ENCODE results near the gene HNRNPL. TPM values are rescaled to one million over a fixed set of nuclear protein-coding genes. Genes with fewer than 3 reads are reported as not detected.
"Not testable (repeated sequence)": the region's sequence is repeated elsewhere in the genome, so short reads cannot be mapped to it uniquely, and the experiment has no call there.

The HNRNPL gene
- total and polyA plus RNA-seq, 2 donors from 2014 or later: 168 to 278 TPM

DNA sequence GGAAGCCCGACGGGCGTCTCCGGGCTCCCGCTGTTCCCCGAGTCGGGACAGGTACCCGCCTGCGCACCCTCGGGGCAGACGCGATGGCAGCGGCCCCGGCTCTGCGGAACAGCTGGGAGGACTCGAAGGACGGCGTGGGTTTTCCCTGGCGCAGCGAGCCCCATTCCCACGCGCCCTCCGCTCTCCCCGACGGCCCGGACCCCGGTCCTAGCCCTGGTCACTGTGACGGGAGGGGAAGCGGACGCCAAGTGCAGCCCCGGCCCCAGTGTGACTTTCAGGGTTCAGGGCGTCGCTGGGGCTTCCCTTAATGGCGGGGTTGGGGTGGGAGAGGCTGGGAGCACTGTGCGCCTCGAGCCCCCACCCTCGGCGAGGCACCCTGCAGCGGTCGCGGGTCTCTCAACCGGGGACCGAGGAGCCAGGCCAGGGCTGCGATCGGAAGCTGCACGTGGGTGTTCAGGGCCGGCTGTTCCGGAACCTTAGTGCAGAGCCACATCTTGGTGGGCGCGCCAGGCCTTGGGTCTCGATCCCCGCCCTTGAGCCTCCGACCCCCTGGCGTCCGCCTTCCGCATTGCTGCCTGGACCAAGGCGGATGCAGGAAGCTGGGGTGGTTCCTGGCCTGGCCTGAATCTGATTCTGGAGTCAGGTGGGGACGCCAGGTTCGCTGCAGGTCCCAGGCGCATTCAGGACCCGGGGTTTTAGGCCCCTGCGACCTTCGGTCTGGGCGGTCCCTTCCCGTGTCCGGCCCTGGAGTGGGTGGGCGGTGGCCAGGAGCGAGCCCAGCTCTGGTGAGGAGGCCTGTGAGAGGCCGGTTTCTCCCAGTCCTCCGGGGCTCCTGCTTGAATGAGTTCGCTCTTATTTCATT, 57.3 kb downstream of the HNRNPL start:
- peak overlapping the region in 1 of 3 donors; percentile 21 for H3K4me3 ChIP-seq (ENCODE audit: low read length in 3 of 3)
- H3K9me3 ChIP-seq (ENCODE audit: control insufficient read depth in 2 of 3, insufficient read depth in 1 of 3, low read length in 3 of 3): no peaks in the 10 kb centered on the region
- H3K27me3 ChIP-seq (ENCODE audit: control insufficient read depth, insufficient read depth, low read length): no peaks in the 10 kb centered on the region
- intact Hi-C loops (cut with DNase I): no loop called here
- DNase-seq: peak; percentile 43 to 85 (median 71)
- H3K4me1 ChIP-seq (ENCODE audit: control insufficient read depth in 2 of 3, insufficient read depth in 2 of 3, low read depth in 1 of 3, low read length in 3 of 3): peaks cover 0 to 4% (median 0%) of the 10 kb centered on the region in 3 donors
- H3K9ac ChIP-seq (ENCODE audit: low read length in 3 of 3): peak overlapping the region in 1 of 3 donors; percentile 26
- H3K36me3 ChIP-seq (ENCODE audit: control insufficient read depth in 2 of 3, insufficient read depth in 3 of 3, low read length in 3 of 3): no peaks in the 10 kb centered on the region
- TF ChIP-seq, protein P1, sequence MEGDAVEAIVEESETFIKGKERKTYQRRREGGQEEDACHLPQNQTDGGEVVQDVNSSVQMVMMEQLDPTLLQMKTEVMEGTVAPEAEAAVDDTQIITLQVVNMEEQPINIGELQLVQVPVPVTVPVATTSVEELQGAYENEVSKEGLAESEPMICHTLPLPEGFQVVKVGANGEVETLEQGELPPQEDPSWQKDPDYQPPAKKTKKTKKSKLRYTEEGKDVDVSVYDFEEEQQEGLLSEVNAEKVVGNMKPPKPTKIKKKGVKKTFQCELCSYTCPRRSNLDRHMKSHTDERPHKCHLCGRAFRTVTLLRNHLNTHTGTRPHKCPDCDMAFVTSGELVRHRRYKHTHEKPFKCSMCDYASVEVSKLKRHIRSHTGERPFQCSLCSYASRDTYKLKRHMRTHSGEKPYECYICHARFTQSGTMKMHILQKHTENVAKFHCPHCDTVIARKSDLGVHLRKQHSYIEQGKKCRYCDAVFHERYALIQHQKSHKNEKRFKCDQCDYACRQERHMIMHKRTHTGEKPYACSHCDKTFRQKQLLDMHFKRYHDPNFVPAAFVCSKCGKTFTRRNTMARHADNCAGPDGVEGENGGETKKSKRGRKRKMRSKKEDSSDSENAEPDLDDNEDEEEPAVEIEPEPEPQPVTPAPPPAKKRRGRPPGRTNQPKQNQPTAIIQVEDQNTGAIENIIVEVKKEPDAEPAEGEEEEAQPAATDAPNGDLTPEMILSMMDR (IDR thresholded peaks at IDR 0.05; ENCODE audit: borderline replicate concordance, extremely low read depth, insufficient read depth): peak; percentile 23
- peak overlapping the region in 1 of 2 donors; percentile 53 for H3K27ac ChIP-seq (ENCODE audit: low read depth in 2 of 2, low read length in 2 of 2)
- no peak for FAIRE-seq

DNA sequence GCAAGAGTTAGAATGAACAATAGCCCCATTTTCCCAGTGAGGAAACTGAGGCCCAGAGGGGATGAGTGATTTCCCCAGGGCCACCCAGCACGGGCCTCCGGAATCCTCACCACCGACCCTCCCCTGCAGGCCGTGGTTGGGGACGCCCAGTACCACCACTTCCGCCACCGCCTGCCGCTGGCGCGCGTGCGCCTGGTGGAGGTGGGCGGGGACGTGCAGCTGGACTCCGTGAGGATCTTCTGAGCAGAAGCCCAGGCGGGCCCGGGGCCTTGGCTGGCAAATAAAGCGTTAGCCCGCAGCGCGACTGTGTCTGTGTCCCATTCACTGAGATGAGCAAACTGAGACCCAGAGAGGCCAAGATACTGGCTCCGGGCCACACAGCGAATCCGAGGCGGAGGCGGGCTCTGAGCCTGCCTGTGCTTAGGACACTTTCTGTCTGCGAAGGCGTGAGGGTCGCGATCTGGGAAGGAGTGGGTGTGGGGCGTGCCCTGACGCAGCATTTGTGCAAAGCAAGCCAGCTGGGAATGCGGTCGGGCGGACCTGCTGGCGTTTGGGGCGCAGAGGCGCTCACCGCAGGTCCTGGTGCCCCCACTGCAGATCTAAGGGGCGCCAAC, 58.2 kb downstream of the HNRNPL start:
- H3K4me1 ChIP-seq (ENCODE audit: control insufficient read depth in 2 of 3, insufficient read depth in 2 of 3, low read depth in 1 of 3, low read length in 3 of 3); H3K36me3 ChIP-seq (ENCODE audit: control insufficient read depth in 2 of 3, insufficient read depth in 3 of 3, low read length in 3 of 3); H3K27me3 ChIP-seq (ENCODE audit: control insufficient read depth, insufficient read depth, low read length); H3K27ac ChIP-seq (ENCODE audit: low read depth in 2 of 2, low read length in 2 of 2); H3K4me3 ChIP-seq (ENCODE audit: low read length in 3 of 3); DNase-seq; H3K9me3 ChIP-seq (ENCODE audit: control insufficient read depth in 2 of 3, insufficient read depth in 1 of 3, low read length in 3 of 3); intact Hi-C loops (cut with DNase I); H3K9ac ChIP-seq (ENCODE audit: low read length in 3 of 3): not testable (repeated sequence)
- FAIRE-seq: peak; percentile 33

DNA sequence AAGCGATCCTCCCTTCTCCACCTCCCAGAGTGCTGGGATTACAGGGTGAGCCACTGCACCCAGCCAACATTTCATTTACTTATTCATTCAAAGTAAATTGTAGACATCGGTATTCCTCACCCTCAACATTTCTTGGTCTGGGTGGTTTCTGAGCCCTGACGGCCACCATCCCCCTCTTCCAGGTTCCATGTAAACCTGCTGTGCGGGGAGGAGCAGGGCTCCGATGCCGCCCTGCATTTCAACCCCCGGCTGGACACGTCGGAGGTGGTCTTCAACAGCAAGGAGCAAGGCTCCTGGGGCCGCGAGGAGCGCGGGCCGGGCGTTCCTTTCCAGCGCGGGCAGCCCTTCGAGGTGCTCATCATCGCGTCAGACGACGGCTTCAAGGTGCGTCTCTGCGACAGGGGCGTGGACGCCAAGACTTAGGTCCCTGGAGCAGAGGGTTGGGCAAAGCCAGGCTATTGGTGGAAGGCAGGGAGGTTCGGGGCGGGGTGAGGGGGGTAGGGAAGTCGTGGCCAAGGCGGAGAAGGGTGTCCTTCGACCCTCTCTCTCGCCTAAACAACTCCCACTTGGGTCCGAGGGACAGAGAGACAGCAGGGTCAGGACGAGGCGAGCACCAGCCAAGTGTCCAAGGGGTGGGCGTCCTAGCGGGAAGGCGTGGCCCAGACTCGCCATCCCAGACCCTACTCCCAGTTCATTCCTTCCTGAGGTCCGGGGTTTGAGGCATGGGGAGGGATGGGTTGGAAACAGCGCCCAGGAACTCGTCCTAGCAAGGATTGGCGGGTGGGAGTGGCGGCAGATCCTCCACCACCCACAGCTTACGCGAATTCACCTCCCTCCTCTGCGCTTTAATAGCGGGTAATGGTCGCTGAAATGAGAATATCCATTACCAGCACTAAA, 59.0 kb downstream of the HNRNPL start:
- peak in 1 of 5 donors; percentile 66 for DNase-seq
- intact Hi-C loops (cut with DNase I); H3K27me3 ChIP-seq (ENCODE audit: control insufficient read depth, insufficient read depth, low read length); H3K36me3 ChIP-seq (ENCODE audit: control insufficient read depth in 2 of 3, insufficient read depth in 3 of 3, low read length in 3 of 3); H3K4me3 ChIP-seq (ENCODE audit: low read length in 3 of 3); H3K9me3 ChIP-seq (ENCODE audit: control insufficient read depth in 2 of 3, insufficient read depth in 1 of 3, low read length in 3 of 3); FAIRE-seq; H3K9ac ChIP-seq (ENCODE audit: low read length in 3 of 3); H3K4me1 ChIP-seq (ENCODE audit: control insufficient read depth in 2 of 3, insufficient read depth in 2 of 3, low read depth in 1 of 3, low read length in 3 of 3); H3K27ac ChIP-seq (ENCODE audit: low read depth in 2 of 2, low read length in 2 of 2): not testable (repeated sequence)

DNA sequence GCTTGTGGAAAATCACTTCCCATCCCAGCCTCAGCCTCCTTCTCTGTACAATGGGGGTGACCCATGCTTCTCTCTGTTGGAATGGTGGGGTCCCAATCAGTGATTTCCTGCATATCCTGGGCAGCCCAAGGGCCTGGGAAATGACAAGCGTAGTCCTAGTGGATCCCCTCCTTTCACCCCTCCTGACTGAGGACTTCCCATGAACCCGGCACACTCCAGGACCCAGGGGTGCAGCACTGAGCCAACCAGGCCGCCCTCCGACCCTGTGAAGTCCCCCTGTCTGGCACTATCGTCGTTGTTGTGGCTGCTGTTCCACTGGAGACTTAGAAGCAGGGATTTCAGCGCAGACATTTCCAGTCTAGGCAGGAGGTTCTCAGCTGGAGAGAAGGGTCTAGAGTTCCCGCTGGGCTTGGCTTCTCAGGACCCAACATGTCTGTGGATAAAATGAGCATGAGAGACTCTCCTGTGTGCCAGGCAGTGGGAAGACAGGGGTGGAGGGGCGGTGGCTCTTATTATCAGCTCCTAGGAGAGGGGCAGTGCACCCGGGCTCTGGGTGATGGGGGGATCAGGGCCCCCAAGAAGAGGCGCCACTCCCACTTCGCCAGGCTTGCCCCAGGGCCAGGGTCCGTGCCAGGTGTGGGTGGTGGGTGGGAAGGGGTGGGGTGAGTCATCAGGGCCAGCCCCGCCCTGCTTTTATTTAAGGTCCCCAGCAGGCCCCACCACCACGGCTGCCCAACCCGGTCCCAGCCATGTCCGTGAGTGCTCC, 61.1 kb downstream of the HNRNPL start, which contains the start of gene LGALS7B:
Gene LGALS7B (plus strand): TSS at position 723 of the 766 bp plus-strand sequence. CDS start 27 bp downstream, at position 750.
- intact Hi-C loops (cut with DNase I): no loop called here
- Histone ChIP-seq H3K4me1 (ENCODE audit: control insufficient read depth in 2 of 3, insufficient read depth in 2 of 3, low read depth in 1 of 3, low read length in 3 of 3) (peaks cover 0 to 4% (median 0%) of the 10 kb centered on the region in 3 donors), H3K9me3 (ENCODE audit: control insufficient read depth in 2 of 3, insufficient read depth in 1 of 3, low read length in 3 of 3) (no peaks in the 10 kb centered on the region), H3K27me3 (ENCODE audit: control insufficient read depth, insufficient read depth, low read length) (no peaks in the 10 kb centered on the region), H3K36me3 (ENCODE audit: control insufficient read depth in 2 of 3, insufficient read depth in 3 of 3, low read length in 3 of 3) (no peaks in the 10 kb centered on the region), H3K9ac (ENCODE audit: low read length in 3 of 3) (no peak within 1 kb of the TSS), H3K27ac (ENCODE audit: low read depth in 2 of 2, low read length in 2 of 2) (no peak within 1 kb of the TSS), H3K4me3 (ENCODE audit: low read length in 3 of 3) (no peak within 1 kb of the TSS)
- DNase-seq: peak in 1 of 5 donors; percentile 64
- FAIRE-seq: no peak
- TF ChIP-seq, protein P1 (IDR thresholded peaks at IDR 0.05; ENCODE audit: borderline replicate concordance, extremely low read depth, insufficient read depth): no peak

Measured in kidney (tissue), 14 donors.